Measurements from ENCODE around the gene PCDHGA7.
"Not testable (repeated sequence)": the region's sequence is repeated elsewhere in the genome, so short reads cannot be mapped to it uniquely, and the experiment has no call there.

The PCDHGA7 gene

DNA sequence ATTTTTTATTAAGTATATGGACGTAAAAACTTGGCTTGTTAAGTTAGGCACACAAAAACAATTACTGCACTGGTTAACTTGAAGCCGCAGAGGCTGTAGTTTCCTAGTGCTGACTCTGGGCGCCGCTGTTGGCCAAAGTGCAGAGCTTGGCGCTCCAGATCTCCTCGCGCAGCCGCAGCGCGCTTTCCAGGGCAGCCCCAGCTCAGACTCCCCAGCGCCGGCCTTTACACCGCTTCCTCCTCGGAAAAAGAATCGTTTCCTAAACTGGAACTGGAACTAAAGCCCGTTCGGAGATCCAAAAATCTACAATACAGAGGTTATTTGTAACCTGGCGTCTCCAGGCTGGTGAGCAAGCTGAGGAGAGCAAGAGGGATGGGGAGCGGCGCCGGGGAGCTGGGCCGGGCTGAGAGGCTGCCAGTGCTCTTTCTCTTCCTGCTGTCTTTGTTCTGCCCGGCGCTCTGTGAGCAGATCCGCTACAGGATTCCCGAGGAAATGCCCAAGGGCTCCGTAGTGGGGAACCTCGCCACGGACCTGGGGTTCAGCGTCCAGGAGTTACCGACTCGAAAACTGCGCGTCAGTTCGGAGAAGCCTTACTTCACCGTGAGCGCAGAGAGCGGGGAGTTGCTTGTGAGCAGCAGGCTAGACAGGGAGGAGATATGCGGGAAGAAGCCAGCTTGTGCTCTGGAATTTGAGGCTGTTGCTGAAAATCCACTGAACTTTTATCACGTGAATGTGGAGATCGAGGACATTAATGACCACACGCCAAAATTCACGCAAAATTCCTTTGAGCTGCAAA lies 15.4 kb downstream of the PCDHGA7 start, which contains the start of gene PCDHGB5:
Gene PCDHGB5 (plus strand): TSS at position 192 of the 796 bp plus-strand sequence. CDS start 181 bp downstream, at position 373.
- DNase-seq, result peak in 1 of 56 donors; percentile 17

GRCh38 chr5:141398608-141399007 lies 16.1 kb downstream of the PCDHGA7 start:
- DNase-seq, result no peak

DNA sequence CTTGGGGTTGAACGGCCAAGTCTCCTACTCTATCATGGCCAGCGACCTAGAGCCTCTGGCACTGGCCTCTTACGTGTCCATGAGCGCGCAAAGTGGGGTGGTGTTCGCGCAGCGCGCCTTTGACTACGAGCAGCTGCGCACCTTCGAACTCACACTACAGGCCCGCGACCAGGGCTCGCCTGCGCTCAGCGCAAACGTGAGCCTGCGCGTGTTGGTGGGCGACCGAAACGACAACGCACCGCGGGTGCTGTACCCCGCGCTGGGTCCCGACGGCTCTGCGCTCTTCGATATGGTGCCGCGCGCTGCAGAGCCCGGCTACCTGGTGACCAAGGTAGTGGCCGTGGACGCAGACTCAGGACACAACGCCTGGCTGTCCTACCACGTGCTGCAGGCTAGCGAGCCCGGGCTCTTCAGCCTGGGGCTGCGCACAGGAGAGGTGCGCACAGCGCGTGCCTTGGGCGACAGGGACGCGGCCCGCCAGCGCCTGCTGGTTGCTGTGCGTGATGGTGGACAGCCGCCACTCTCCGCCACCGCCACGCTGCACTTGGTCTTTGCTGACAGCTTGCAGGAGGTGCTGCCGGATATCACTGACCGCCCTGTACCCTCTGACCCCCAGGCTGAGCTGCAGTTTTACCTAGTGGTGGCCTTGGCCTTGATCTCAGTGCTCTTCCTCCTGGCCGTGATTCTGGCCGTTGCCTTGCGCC lies 17.2 kb downstream of the PCDHGA7 start:
- DNase-seq, result no peak

GRCh38 chr5:141402553-141403243 lies 20.2 kb downstream of the PCDHGA7 start, which contains the start of gene PCDHGA9:
Gene PCDHGA9, plus strand, starts transcription at chr5:141402778. Its CDS starts 175 bp downstream, at chr5:141402953.
- peak in 3 of 56 donors; percentile 10 to 50 (median 11) for DNase-seq

DNA sequence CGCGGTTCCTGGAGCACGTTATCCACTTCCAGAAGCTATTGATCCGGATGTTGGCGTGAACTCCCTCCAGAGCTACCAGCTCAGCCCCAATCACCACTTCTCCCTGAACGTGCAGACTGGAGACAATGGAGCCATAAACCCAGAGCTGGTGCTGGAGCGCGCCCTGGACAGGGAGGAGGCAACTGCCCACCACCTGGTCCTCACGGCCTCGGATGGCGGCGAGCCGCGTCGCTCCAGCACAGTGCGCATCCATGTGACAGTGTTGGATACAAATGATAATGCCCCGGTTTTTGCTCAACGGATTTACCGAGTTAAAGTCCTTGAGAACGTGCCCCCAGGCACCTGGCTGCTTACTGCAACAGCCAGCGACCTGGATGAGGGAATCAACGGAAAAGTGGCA lies 20.8 kb downstream of the PCDHGA7 start:
- no peak for DNase-seq

DNA sequence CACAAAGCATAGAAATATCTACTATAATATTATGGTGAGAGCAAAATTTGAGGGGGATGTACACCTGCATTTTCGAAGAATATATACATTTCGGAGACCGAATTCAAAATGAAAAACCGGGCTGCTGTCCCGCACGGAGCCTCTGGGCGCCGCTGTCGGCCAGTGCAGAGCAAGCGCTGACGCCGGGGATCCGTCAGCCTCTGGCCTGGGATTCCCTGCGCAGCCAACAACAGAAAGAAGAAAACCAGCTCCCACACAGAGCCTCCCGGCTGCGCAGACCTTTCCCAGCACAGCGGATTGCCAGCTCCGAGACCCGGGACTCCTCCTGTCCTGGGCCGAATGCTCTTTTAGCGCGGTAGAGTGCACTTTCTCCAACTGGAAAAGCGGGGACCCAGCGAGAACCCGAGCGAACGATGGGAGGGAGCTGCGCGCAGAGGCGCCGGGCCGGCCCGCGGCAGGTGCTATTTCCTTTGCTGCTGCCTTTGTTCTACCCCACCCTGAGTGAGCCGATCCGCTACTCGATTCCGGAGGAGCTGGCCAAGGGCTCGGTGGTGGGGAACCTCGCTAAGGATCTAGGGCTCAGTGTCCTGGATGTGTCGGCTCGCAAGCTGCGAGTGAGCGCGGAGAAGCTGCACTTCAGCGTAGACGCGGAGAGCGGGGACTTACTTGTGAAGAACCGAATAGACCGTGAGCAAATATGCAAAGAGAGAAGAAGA lies 25.4 kb downstream of the PCDHGA7 start, which contains the start of gene PCDHGB6:
Gene PCDHGB6 (plus strand): TSS at position 232 of the 716 bp plus-strand sequence. CDS start 182 bp downstream, at position 414.
- not testable (repeated sequence) for DNase-seq

GRCh38 chr5:141409598-141410306 lies 27.2 kb downstream of the PCDHGA7 start:
- no peak for DNase-seq

GRCh38 chr5:141411575-141411974 lies 29.0 kb downstream of the PCDHGA7 start:
- no peak for DNase-seq

GRCh38 chr5:141412854-141413539 lies 30.5 kb downstream of the PCDHGA7 start, which contains the start of gene PCDHGA10:
Gene PCDHGA10, plus strand, starts transcription at chr5:141412987. Its CDS starts 189 bp downstream, at chr5:141413176.
- peak in 1 of 56 donors; percentile 26 for DNase-seq

GRCh38 chr5:141413540-141414069 lies 31.1 kb downstream of the PCDHGA7 start:
- DNase-seq, result no peak

- not testable (repeated sequence) for DNase-seq
Observed at GRCh38 chr5:141414548-141415274, 32.2 kb downstream of the PCDHGA7 start.

DNA sequence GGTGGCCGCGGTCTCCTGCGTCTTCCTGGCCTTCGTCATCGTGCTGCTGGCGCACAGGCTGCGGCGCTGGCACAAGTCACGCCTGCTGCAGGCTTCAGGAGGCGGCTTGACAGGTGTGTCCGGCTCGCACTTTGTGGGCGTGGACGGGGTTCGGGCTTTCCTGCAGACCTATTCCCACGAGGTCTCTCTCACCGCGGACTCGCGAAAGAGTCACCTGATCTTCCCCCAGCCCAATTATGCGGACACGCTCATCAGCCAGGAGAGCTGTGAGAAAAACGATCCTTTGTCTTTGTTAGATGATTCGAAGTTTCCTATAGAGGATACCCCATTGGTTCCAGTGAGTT lies 32.7 kb downstream of the PCDHGA7 start:
- not testable (repeated sequence) for DNase-seq

DNA sequence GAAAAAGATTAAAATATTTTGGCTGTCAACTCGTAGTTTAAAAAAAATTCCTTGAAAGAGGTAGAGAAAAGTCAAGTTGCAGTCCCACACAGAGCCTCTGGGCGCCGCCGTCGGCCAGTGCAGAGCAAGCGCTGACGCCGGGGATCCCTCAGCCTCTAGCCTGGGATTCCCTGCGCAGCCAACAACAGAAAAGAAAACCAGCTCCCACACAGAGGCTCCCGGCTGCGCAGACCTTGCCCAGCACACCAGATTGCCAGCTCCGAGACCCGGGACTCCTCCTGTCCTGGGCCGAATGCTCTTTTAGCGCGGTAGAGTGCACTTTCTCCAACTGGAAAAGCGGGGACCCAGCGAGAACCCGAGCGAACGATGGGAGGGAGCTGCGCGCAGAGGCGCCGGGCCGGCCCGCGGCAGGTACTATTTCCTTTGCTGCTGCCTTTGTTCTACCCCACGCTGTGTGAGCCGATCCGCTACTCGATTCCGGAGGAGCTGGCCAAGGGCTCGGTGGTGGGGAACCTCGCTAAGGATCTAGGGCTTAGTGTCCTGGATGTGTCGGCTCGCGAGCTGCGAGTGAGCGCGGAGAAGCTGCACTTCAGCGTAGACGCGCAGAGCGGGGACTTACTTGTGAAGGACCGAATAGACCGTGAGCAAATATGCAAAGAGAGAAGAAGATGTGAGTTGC lies 35.1 kb downstream of the PCDHGA7 start, which contains the start of gene PCDHGB7:
Gene PCDHGB7 (plus strand): TSS at position 184 of the 679 bp plus-strand sequence. CDS start 183 bp downstream, at position 367.
- peak in 13 of 56 donors; percentile 5 to 59 (median 29) for DNase-seq

GRCh38 chr5:141419074-141419880 lies 36.7 kb downstream of the PCDHGA7 start:
- no peak for DNase-seq

- DNase-seq, result no peak
Observed at GRCh38 chr5:141420855-141421488, 38.4 kb downstream of the PCDHGA7 start, which contains the start of gene PCDHGA11. Gene PCDHGA11, plus strand, starts transcription at chr5:141421051. Its CDS starts 177 bp downstream, at chr5:141421228.

DNA sequence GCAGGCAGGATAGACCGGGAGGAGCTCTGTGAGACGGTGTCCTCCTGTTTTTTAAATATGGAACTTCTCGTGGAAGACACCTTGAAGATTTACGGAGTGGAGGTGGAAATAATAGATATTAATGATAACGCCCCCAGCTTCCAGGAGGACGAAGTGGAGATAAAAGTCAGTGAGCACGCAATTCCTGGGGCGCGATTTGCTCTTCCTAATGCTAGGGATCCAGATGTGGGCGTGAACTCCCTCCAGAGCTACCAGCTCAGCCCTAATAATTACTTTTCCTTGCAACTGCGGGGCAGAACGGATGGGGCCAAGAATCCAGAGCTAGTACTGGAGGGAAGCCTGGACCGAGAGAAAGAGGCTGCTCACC lies 38.9 kb downstream of the PCDHGA7 start:
- no peak for DNase-seq
